Liver (tissue), 9 donors: ENCODE data around the gene LBH. TPM values are rescaled to one million over a fixed set of nuclear protein-coding genes. Genes with fewer than 3 reads are reported as not detected.

Source experiments
- DNase-seq: peaks from one replicate; pipeline ENCODE4 v3.0.0-alpha.2; 2017; ENCODE audit warnings: low spot score
- H3K27ac ChIP-seq, 2 donors: one replicate each; pipeline ENCODE4 v1.7.0; 2013; ENCODE audit warnings: inconsistent platforms in 2 of 2, low read length in 2 of 2, control low read depth in 1 of 2, low read depth in 1 of 2, mild to moderate bottlenecking in 1 of 2
- H3K27me3 ChIP-seq, 4 donors: one replicate each; pipeline versions ENCODE4 v1.6.1 to v1.7.0; 2013; ENCODE audit warnings: low read length in 3 of 4, inconsistent platforms in 1 of 4, mild to moderate bottlenecking in 1 of 4, moderate library complexity in 1 of 4; ENCODE audit not compliant: control insufficient read depth in 4 of 4, insufficient read depth in 4 of 4
- H3K36me3 ChIP-seq, 4 donors: one replicate each; pipeline versions ENCODE4 v1.6.1 to v1.7.0; 2013; ENCODE audit warnings: low read length in 3 of 4, mild to moderate bottlenecking in 3 of 4, low read depth in 1 of 4, moderate library complexity in 1 of 4; ENCODE audit not compliant: control insufficient read depth in 4 of 4, insufficient read depth in 3 of 4
- H3K4me1 ChIP-seq, 4 donors: one replicate each; pipeline versions ENCODE4 v1.6.1 to v1.7.0; 2013; ENCODE audit warnings: low read length in 3 of 4, mild to moderate bottlenecking in 3 of 4, moderate library complexity in 1 of 4; ENCODE audit not compliant: control insufficient read depth in 4 of 4, insufficient read depth in 4 of 4
- H3K4me3 ChIP-seq, 3 donors: one replicate each; pipeline versions ENCODE4 v1.6.1 to v1.7.0; 2013; ENCODE audit warnings: low read length in 3 of 3, control low read depth in 1 of 3, low read depth in 1 of 3, mild to moderate bottlenecking in 1 of 3
- H3K9ac ChIP-seq, 2 donors: one replicate each; pipeline ENCODE4 v1.7.0; 2013; ENCODE audit warnings: low read length in 2 of 2, mild to moderate bottlenecking in 2 of 2, moderate library complexity in 2 of 2, control low read depth in 1 of 2, low read depth in 1 of 2
- H3K9me3 ChIP-seq, 4 donors: one replicate each; pipeline versions ENCODE4 v1.6.1 to v1.7.0; 2013; ENCODE audit warnings: low read length in 3 of 4; ENCODE audit not compliant: control insufficient read depth in 4 of 4
- EGR1 ChIP-seq, 2 donors: IDR thresholded peaks; 2 replicates each; pipeline ENCODE4 v1.6.1; 2016 to 2018; ENCODE audit warnings: antibody characterized with exemption in 2 of 2, low read depth in 2 of 2
- FOXA1 ChIP-seq: IDR thresholded peaks from 2 replicates; pipeline ENCODE4 v1.6.1; 2016; ENCODE audit warnings: antibody characterized with exemption
- FOXA2 ChIP-seq: IDR thresholded peaks from 2 replicates; pipeline ENCODE4 v1.6.1; 2016; ENCODE audit warnings: antibody characterized with exemption
- GABPA ChIP-seq, 2 donors: IDR thresholded peaks in 1 of 2; conservative IDR thresholded peaks in 1 of 2; 2 replicates each; pipeline ENCODE4 v1.6.1; 2016; ENCODE audit warnings: antibody characterized with exemption in 2 of 2, mild to moderate bottlenecking in 1 of 2, moderate library complexity in 1 of 2
- HNF4A ChIP-seq, 2 donors: conservative IDR thresholded peaks; 2 replicates each; pipeline ENCODE4 v1.6.1; 2016; ENCODE audit warnings: antibody characterized with exemption in 2 of 2, mild to moderate bottlenecking in 2 of 2
- HNF4G ChIP-seq: IDR thresholded peaks from 2 replicates; pipeline ENCODE4 v1.6.1; 2016; ENCODE audit warnings: antibody characterized with exemption
- JUND ChIP-seq, 2 donors: IDR thresholded peaks; 2 replicates each; pipeline ENCODE4 v1.6.1; 2016; ENCODE audit warnings: antibody characterized with exemption in 2 of 2
- RAD21 ChIP-seq, 2 donors: IDR thresholded peaks; 2 replicates each; pipeline ENCODE4 v1.6.1; 2016; ENCODE audit warnings: antibody characterized with exemption in 2 of 2, mild to moderate bottlenecking in 2 of 2
- SP1 ChIP-seq: IDR thresholded peaks from 2 replicates; pipeline ENCODE4 v1.6.1; 2018; ENCODE audit warnings: antibody characterized with exemption, mild to moderate bottlenecking
- TAF1 ChIP-seq: conservative IDR thresholded peaks from 2 replicates; pipeline ENCODE4 v1.6.1; 2016; ENCODE audit warnings: antibody characterized with exemption, mild to moderate bottlenecking
- YY1 ChIP-seq: IDR thresholded peaks from 2 replicates; pipeline ENCODE4 v1.6.1; 2016; ENCODE audit warnings: antibody characterized with exemption, mild to moderate bottlenecking
- WGBS: extraction: QIAGEN DNeasy Blood & Tissue Kit; methylation state at CpG from one replicate; pipeline ENCODE4 v1.1.7; 2013; 5-methylcytosine and 5-hydroxymethylcytosine counted together
- polyA plus RNA-seq, 2 donors: library from polyadenylated mRNA; stranded (reverse) in 1 of 2; unstranded in 1 of 2; fragments of 200-250 nt in 1 of 2; fragments of >200 nt in 1 of 2; fragmentation: Nextera tagmentation in 1 of 2; extraction: Ambion mirVana in 1 of 2; gene quantifications; one replicate each; pipeline versions ENCODE4 v1.2.1 to v1.2.3, GENCODE V29; 2013 to 2015
- total RNA-seq, 2 donors: library from RNA; depleted of rRNA; stranded (reverse); fragments of >200 nt; gene quantifications; one replicate each; pipeline ENCODE4 v1.2.3, GENCODE V29; 2014
- TF ChIP-seq, protein P1 (sequence below): IDR thresholded peaks from 2 replicates; pipeline ENCODE4 v1.6.1; 2016; ENCODE audit warnings: antibody characterized with exemption
- TF ChIP-seq, protein P2 (sequence below): IDR thresholded peaks from 2 replicates; pipeline ENCODE4 v1.6.1; 2016; ENCODE audit warnings: antibody characterized with exemption, mild to moderate bottlenecking
- TF ChIP-seq, protein P3 (sequence below): fragments of 150-350 bp; IDR thresholded peaks from 2 replicates; pipeline ENCODE4 v1.5.1; 2017; ENCODE audit warnings: improper control_type of control experiment, low read depth, low read length; ENCODE audit not compliant: missing input control
- TF ChIP-seq, protein P4 (sequence below): IDR thresholded peaks from 2 replicates; pipeline ENCODE4 v1.6.1; 2016; ENCODE audit warnings: antibody characterized with exemption
- donor health status: healthy.
- donor health status: healthy.
- donor health status: healthy.
- donor health status: healthy.
- donor health status: healthy.

LBH gene
- total and polyA plus RNA-seq, 4 donors, result 4.1 to 50.8 (median 9.1) TPM

DNA sequence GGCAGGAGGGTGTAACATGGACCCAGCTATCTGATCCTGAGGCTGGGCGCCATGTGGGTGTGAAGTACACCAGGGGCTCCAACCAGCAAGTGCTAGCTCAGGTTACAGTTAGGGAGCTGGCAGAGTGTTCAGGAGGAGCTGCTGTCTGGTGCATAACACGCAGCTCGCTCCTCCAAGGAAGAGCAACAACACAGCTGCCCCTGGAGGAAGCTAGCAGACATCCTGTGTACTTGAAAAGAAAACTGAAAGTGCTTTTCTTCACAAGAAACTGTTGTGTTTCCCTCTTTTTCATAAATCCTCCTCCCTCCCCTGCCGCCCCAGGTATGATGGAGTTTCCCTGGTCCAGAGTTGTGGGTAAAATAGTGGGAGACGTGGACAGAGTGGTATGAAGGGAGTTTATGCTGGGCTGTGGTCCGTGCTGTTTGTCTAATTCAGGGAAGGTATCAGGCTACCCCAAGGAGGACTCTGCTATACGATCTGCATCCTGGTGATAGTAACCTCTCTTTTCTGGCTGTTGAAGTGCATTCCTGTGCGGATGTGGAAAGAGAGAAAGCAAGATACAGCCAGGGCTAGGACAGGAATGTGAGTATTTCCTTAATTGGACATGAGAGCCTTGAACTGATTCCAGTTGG is 6.1 kb upstream of the LBH start:
- TF ChIP-seq GABPA (IDR thresholded peaks at IDR 0.05 in 1 of 2, conservative IDR thresholded peaks at IDR 0.05 in 1 of 2), result no peak
- TF ChIP-seq RAD21 (IDR thresholded peaks at IDR 0.05), result peak in 1 of 2 donors; percentile 17
- no peak for TF ChIP-seq FOXA1
- no peak for TF ChIP-seq EGR1 (IDR thresholded peaks at IDR 0.05; ENCODE audit: low read depth in 2 of 2)
- no peak for TF ChIP-seq YY1
- no peak for TF ChIP-seq HNF4G
- TF ChIP-seq SP1, result peak; percentile 16
- TF ChIP-seq, protein P1, sequence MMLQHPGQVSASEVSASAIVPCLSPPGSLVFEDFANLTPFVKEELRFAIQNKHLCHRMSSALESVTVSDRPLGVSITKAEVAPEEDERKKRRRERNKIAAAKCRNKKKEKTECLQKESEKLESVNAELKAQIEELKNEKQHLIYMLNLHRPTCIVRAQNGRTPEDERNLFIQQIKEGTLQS, result no peak
- TF ChIP-seq JUND (IDR thresholded peaks at IDR 0.05), result no peak
- no peak for TF ChIP-seq TAF1
- TF ChIP-seq, protein P2, sequence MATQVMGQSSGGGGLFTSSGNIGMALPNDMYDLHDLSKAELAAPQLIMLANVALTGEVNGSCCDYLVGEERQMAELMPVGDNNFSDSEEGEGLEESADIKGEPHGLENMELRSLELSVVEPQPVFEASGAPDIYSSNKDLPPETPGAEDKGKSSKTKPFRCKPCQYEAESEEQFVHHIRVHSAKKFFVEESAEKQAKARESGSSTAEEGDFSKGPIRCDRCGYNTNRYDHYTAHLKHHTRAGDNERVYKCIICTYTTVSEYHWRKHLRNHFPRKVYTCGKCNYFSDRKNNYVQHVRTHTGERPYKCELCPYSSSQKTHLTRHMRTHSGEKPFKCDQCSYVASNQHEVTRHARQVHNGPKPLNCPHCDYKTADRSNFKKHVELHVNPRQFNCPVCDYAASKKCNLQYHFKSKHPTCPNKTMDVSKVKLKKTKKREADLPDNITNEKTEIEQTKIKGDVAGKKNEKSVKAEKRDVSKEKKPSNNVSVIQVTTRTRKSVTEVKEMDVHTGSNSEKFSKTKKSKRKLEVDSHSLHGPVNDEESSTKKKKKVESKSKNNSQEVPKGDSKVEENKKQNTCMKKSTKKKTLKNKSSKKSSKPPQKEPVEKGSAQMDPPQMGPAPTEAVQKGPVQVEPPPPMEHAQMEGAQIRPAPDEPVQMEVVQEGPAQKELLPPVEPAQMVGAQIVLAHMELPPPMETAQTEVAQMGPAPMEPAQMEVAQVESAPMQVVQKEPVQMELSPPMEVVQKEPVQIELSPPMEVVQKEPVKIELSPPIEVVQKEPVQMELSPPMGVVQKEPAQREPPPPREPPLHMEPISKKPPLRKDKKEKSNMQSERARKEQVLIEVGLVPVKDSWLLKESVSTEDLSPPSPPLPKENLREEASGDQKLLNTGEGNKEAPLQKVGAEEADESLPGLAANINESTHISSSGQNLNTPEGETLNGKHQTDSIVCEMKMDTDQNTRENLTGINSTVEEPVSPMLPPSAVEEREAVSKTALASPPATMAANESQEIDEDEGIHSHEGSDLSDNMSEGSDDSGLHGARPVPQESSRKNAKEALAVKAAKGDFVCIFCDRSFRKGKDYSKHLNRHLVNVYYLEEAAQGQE, result no peak
- TF ChIP-seq, protein P3, sequence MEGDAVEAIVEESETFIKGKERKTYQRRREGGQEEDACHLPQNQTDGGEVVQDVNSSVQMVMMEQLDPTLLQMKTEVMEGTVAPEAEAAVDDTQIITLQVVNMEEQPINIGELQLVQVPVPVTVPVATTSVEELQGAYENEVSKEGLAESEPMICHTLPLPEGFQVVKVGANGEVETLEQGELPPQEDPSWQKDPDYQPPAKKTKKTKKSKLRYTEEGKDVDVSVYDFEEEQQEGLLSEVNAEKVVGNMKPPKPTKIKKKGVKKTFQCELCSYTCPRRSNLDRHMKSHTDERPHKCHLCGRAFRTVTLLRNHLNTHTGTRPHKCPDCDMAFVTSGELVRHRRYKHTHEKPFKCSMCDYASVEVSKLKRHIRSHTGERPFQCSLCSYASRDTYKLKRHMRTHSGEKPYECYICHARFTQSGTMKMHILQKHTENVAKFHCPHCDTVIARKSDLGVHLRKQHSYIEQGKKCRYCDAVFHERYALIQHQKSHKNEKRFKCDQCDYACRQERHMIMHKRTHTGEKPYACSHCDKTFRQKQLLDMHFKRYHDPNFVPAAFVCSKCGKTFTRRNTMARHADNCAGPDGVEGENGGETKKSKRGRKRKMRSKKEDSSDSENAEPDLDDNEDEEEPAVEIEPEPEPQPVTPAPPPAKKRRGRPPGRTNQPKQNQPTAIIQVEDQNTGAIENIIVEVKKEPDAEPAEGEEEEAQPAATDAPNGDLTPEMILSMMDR, result no peak
- TF ChIP-seq HNF4A (conservative IDR thresholded peaks at IDR 0.05), result no peak
- no peak for TF ChIP-seq FOXA2
- TF ChIP-seq, protein P4, sequence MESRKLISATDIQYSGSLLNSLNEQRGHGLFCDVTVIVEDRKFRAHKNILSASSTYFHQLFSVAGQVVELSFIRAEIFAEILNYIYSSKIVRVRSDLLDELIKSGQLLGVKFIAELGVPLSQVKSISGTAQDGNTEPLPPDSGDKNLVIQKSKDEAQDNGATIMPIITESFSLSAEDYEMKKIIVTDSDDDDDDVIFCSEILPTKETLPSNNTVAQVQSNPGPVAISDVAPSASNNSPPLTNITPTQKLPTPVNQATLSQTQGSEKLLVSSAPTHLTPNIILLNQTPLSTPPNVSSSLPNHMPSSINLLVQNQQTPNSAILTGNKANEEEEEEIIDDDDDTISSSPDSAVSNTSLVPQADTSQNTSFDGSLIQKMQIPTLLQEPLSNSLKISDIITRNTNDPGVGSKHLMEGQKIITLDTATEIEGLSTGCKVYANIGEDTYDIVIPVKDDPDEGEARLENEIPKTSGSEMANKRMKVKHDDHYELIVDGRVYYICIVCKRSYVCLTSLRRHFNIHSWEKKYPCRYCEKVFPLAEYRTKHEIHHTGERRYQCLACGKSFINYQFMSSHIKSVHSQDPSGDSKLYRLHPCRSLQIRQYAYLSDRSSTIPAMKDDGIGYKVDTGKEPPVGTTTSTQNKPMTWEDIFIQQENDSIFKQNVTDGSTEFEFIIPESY, result no peak
- Histone ChIP-seq H3K4me1 (peaks cover 0 to 4% (median 0%) of the 10 kb centered on the region in 4 donors), H3K27me3 (peaks cover 0 to 2% (median under 1%) of the 10 kb centered on the region in 4 donors), H3K4me3 (peak overlapping the region in 1 of 3 donors; percentile 28), H3K36me3 (no peaks in the 10 kb centered on the region), H3K9ac (peak overlapping the region in 1 of 2 donors; percentile 79), H3K9me3 (no peaks in the 10 kb centered on the region), H3K27ac (peak overlapping the region; percentile 60 to 65)
- WGBS, result 41% methylated on average over 8 of the region's 8 CpGs
- DNase-seq, result no peak
